Endothelial cell of umbilical vein (primary cell): ENCODE data around the gene DOCK1. TPM values are rescaled to one million over a fixed set of nuclear protein-coding genes. Genes with fewer than 3 reads are reported as not detected.
A peak's percentile ranks its signal among the peaks of the same experiment; 100 is the strongest.

Experiments used
- BruUV-seq: library from RNA; stranded (reverse); fragments of 400-500 nt; replicated peaks from 2 replicates; lab custom pipeline; 2021; lab: Mats Ljungman, UMichigan
- CTCF ChIA-PET: fragments of 300-600, 350-600 bp; sonication (Branson Sonifier 250); formaldehyde crosslinking; loops from one replicate; lab custom pipeline; 2021; ENCODE audit warnings: antibody characterized with exemption, inconsistent platforms; lab: Charles Lee
- POLR2A ChIA-PET: fragments of 300-600, 350-600 bp; sonication (Branson Sonifier 250); formaldehyde crosslinking; loops from one replicate; lab custom pipeline; 2021; ENCODE audit warnings: antibody characterized with exemption, inconsistent platforms; lab: Charles Lee
- DNase-seq: peaks from one replicate; pipeline ENCODE4 v3.0.0-alpha.2; 2011; ENCODE audit warnings: low read depth, low spot score
- FAIRE-seq: peaks from 2 replicates; lab custom pipeline; 2011; peaks lifted over from hg19 to GRCh38; lab: Jason Lieb, UNC
- H2AFZ ChIP-seq: 2 replicates; pipeline ENCODE4 v1.6.0; 2012; ENCODE audit warnings: low read depth, low read length, control low read depth, inconsistent platforms
- H3K27ac ChIP-seq: 2 replicates; pipeline ENCODE4 v1.5.1; 2011; ENCODE audit warnings: low read depth, mild to moderate bottlenecking, control low read depth, low read length, moderate library complexity; ENCODE audit not compliant: insufficient read depth
- H3K27me3 ChIP-seq, 2 experiments: 2 replicates each; pipeline versions ENCODE4 v1.6.0 to v1.6.1; 2011; ENCODE audit warnings: low read length in 2 of 2, mixed read lengths in 1 of 2; ENCODE audit not compliant: control insufficient read depth in 2 of 2, insufficient read depth in 2 of 2
- H3K36me3 ChIP-seq, 2 experiments: 2 replicates in 1 of 2; 3 replicates in 1 of 2; pipeline ENCODE4 v1.5.1; 2011; ENCODE audit warnings: low read length in 2 of 2, mild to moderate bottlenecking in 1 of 2, moderate library complexity in 1 of 2; ENCODE audit not compliant: control insufficient read depth in 2 of 2, insufficient read depth in 2 of 2; ENCODE audit errors: extremely low read depth in 1 of 2
- H3K4me1 ChIP-seq: 3 replicates; pipeline ENCODE4 v1.5.1; 2011; ENCODE audit warnings: mild to moderate bottlenecking, low read length; ENCODE audit not compliant: control insufficient read depth, insufficient read depth; ENCODE audit errors: extremely low read depth
- H3K4me2 ChIP-seq: 2 replicates; pipeline ENCODE4 v1.6.1; 2011; ENCODE audit warnings: low read length, control low read depth, mixed read lengths; ENCODE audit not compliant: insufficient read depth
- H3K4me3 ChIP-seq, 3 experiments: fragments of 200-600 bp in 1 of 3; sonication (generic), shearing (Covaris generic) in 1 of 3; replicated peaks in 1 of 3; 2 replicates each; pipeline ENCODE4 v1.5.1; 2011 to 2016; ENCODE audit warnings: control low read depth in 3 of 3, low read length in 3 of 3, mild to moderate bottlenecking in 2 of 3, inconsistent platforms in 1 of 3, low read depth in 1 of 3, moderate library complexity in 1 of 3; ENCODE audit not compliant: insufficient read depth in 1 of 3
- H3K79me2 ChIP-seq: 2 replicates; pipeline ENCODE4 v1.6.0; 2012; ENCODE audit warnings: low read length, inconsistent platforms; ENCODE audit not compliant: control insufficient read depth, insufficient read depth
- H3K9ac ChIP-seq: replicated peaks from 2 replicates; pipeline ENCODE3; 2011; ENCODE audit warnings: low read length, control low read depth; ENCODE audit not compliant: insufficient read depth; ENCODE audit errors: extremely low read depth
- H3K9me1 ChIP-seq: replicated peaks from 3 replicates; pipeline ENCODE4 v1.6.0; 2011; ENCODE audit warnings: mild to moderate bottlenecking, low read length; ENCODE audit not compliant: control insufficient read depth, insufficient read depth; ENCODE audit errors: extremely low read depth
- H3K9me3 ChIP-seq: replicated peaks from 2 replicates; pipeline ENCODE4 v1.5.1; 2012; ENCODE audit warnings: low read length, inconsistent platforms; ENCODE audit not compliant: control insufficient read depth, insufficient read depth
- H4K20me1 ChIP-seq: replicated peaks from 2 replicates; pipeline ENCODE3; 2011; ENCODE audit warnings: mild to moderate bottlenecking, low read length; ENCODE audit not compliant: control insufficient read depth, insufficient read depth; ENCODE audit errors: extremely low read depth
- EZH2 ChIP-seq: IDR thresholded peaks from 2 replicates; pipeline ENCODE4 v1.6.1; 2012; ENCODE audit warnings: borderline replicate concordance, low read depth, mild to moderate bottlenecking, moderate library complexity, low read length, inconsistent platforms; ENCODE audit not compliant: severe bottlenecking
- FOS ChIP-seq: IDR thresholded peaks from 2 replicates; pipeline ENCODE4 v1.6.1; 2011; ENCODE audit warnings: mild to moderate bottlenecking, low read length, moderate library complexity, borderline replicate concordance; ENCODE audit not compliant: insufficient read depth
- GATA2 ChIP-seq: IDR thresholded peaks from 2 replicates; pipeline ENCODE4 v1.7.0; 2011; ENCODE audit warnings: low read depth, mild to moderate bottlenecking, moderate library complexity, mixed read lengths, low read length; ENCODE audit not compliant: insufficient read length, insufficient read depth
- JUN ChIP-seq: IDR thresholded peaks from 2 replicates; pipeline ENCODE4 v1.6.1; 2011; ENCODE audit warnings: borderline replicate concordance, low read depth; ENCODE audit not compliant: insufficient read length, insufficient read depth
- MYC ChIP-seq: IDR thresholded peaks from one replicate; pipeline ENCODE4 v1.6.1; 2011; ENCODE audit warnings: mild to moderate bottlenecking, low read depth, low read length
- POLR2A ChIP-seq: IDR thresholded peaks from 2 replicates; pipeline ENCODE4 v1.6.1; 2012; ENCODE audit warnings: low read depth, mild to moderate bottlenecking, control low read depth, low read length
- POLR2AphosphoS5 ChIP-seq: IDR thresholded peaks from 2 replicates; pipeline ENCODE4 v1.6.1; 2012; ENCODE audit warnings: low read depth, mild to moderate bottlenecking, control low read depth, low read length, moderate library complexity; ENCODE audit not compliant: insufficient read depth
- dilution Hi-C: fragments of 300-500 bp; cut with MboI; formaldehyde crosslinking; loops from one replicate; pipeline ENCODE4 v1.15.0; 2019; ENCODE audit warnings: low sequenced_read_pairs; ENCODE audit not compliant: extremely low pct_ligation_motif_present
- intact Hi-C: fragments of 100-400 bp; cut with micrococcal nuclease; formaldehyde crosslinking; loops from one replicate; pipeline ENCODE4 v1.10.0; 2022
- polyA plus RNA-seq, 4 experiments: library from polyadenylated mRNA; depleted of rRNA in 3 of 4; stranded (reverse) in 3 of 4; unstranded in 1 of 4; fragments of >200 nt; gene quantifications; 2 replicates each; pipeline versions ENCODE4 v1.2.1 to v1.2.3, GENCODE V29; 2011 to 2012; ENCODE audit warnings: missing spikeins in 1 of 4
- total RNA-seq: library from RNA; stranded (reverse); gene quantifications from 2 replicates; pipeline ENCODE4 v1.2.3, GENCODE V29; 2021
- TF ChIP-seq, protein P1 (sequence below): IDR thresholded peaks from 2 replicates; pipeline ENCODE4 v1.6.1; 2011; ENCODE audit not compliant: insufficient read depth, insufficient read length
- TF ChIP-seq, protein P2 (sequence below), 2 donors: IDR thresholded peaks; 1 replicate in 1 of 2; 2 replicates in 1 of 2; pipeline ENCODE4 v1.5.1; 2011; ENCODE audit warnings: low read length in 2 of 2, mild to moderate bottlenecking in 2 of 2, moderate library complexity in 2 of 2, control low read depth in 1 of 2, inconsistent platforms in 1 of 2, low read depth in 1 of 2; ENCODE audit not compliant: insufficient read depth in 1 of 2; ENCODE audit errors: extremely low read depth in 1 of 2

DOCK1 gene
- total and polyA plus RNA-seq, 2 donors (not counting 3 experiments of a cell fraction or from before 2014, with no cell fraction given), result 22.5 to 83.1 TPM

DNA sequence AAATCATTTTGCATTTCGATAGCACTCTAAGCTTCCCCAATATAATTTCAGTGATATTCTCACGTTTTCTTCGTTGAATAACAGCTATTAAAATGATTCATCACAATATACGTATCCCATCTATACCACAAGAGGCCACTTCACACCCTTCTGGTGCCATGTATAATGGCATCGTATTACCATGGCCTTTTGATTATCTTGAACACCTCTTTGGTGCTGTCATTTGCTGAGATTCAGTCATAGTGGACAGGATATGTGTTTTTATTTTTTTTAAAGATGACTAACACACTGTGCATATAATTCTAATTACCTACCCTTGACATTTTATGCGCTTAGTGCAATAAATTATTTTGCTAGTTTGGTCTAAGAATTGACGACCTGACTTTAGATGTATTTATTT is 297.8 kb downstream of the DOCK1 start:
- Histone ChIP-seq H3K27ac (no peak overlapping the region), H3K4me2 (no peak overlapping the region), H4K20me1 (no peaks in the 10 kb centered on the region), H3K27me3 (no peaks in the 10 kb centered on the region), H2AFZ (no peak overlapping the region), H3K9me1 (no peaks in the 10 kb centered on the region), H3K4me3 (no peak overlapping the region), H3K79me2 (no peaks in the 10 kb centered on the region), H3K9me3 (no peaks in the 10 kb centered on the region), H3K4me1 (no peaks in the 10 kb centered on the region), H3K36me3 (no peaks in the 10 kb centered on the region), H3K9ac (no peak overlapping the region)
- no TSS peak for BruUV-seq
- ChIA-PET POLR2A (no interaction called here), CTCF (no interaction called here)
- DNase-seq (no peak), FAIRE-seq (no peak)
- no peak for TF ChIP-seq POLR2A
- TF ChIP-seq FOS, result peak; percentile 10
- intact Hi-C loops (no loop called here), dilution Hi-C loops (no loop called here)

DNA sequence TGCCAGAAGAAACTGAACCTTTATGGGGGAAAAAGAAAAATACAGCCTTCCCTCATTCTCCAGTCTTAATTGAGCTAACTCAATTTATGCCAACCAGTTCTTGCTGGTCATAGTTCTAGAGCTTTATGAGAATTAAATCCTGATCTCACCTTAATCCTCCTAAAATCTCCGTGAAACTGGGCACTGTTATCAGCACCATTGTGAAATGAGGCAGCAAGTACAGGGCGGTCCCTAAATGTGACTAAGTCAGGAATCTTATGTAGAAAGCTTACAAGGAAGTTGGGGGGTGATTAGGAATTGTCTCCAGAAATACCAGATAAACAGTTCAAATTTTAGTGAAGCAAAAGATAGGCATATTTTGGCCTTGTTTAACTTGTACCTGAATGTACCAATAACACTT is 301.9 kb downstream of the DOCK1 start:
- ChIA-PET CTCF (interaction anchor here (1.4 kb wide), 1 partner anchor 13 kb away, joined by 4 read pairs; no protein-coding TSS in a partner anchor), POLR2A (no interaction called here)

More for the DNA sequence above, 301.9 kb downstream of the DOCK1 start:
- no peaks in the 10 kb centered on the region for H3K27me3 ChIP-seq
- H3K4me1 ChIP-seq, result no peaks in the 10 kb centered on the region
- no peaks in the 10 kb centered on the region for H3K9me1 ChIP-seq
- H3K4me3 ChIP-seq, result no peak overlapping the region
- intact Hi-C loops, result no loop called here
- no peaks in the 10 kb centered on the region for H4K20me1 ChIP-seq
- BruUV-seq, result no TSS peak
- H3K36me3 ChIP-seq, result no peaks in the 10 kb centered on the region
- dilution Hi-C loops, result no loop called here
- no peaks in the 10 kb centered on the region for H3K9me3 ChIP-seq
- no peak overlapping the region for H2AFZ ChIP-seq
- no peaks in the 10 kb centered on the region for H3K79me2 ChIP-seq
- no peak overlapping the region for H3K9ac ChIP-seq
- DNase-seq (no peak), FAIRE-seq (no peak)
- TF ChIP-seq, protein P1, sequence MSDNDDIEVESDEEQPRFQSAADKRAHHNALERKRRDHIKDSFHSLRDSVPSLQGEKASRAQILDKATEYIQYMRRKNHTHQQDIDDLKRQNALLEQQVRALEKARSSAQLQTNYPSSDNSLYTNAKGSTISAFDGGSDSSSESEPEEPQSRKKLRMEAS, result no peak
- TF ChIP-seq JUN (no peak), POLR2AphosphoS5 (no peak), GATA2 (no peak), EZH2 (no peak), POLR2A (no peak), MYC (no peak), FOS (no peak)
- TF ChIP-seq, protein P2, sequence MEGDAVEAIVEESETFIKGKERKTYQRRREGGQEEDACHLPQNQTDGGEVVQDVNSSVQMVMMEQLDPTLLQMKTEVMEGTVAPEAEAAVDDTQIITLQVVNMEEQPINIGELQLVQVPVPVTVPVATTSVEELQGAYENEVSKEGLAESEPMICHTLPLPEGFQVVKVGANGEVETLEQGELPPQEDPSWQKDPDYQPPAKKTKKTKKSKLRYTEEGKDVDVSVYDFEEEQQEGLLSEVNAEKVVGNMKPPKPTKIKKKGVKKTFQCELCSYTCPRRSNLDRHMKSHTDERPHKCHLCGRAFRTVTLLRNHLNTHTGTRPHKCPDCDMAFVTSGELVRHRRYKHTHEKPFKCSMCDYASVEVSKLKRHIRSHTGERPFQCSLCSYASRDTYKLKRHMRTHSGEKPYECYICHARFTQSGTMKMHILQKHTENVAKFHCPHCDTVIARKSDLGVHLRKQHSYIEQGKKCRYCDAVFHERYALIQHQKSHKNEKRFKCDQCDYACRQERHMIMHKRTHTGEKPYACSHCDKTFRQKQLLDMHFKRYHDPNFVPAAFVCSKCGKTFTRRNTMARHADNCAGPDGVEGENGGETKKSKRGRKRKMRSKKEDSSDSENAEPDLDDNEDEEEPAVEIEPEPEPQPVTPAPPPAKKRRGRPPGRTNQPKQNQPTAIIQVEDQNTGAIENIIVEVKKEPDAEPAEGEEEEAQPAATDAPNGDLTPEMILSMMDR (IDR thresholded peaks at IDR 0.05; ENCODE audit: extremely low read depth in 1 of 2, insufficient read depth in 1 of 2, low read depth in 1 of 2, low read length in 2 of 2), result no peak
- no peak overlapping the region for H3K4me2 ChIP-seq
- H3K27ac ChIP-seq, result no peak overlapping the region
